ENCODE measurements around the gene GABRR3. TPM values are rescaled to one million over a fixed set of nuclear protein-coding genes. Genes with fewer than 3 reads are reported as not detected.

GABRR3 gene
- total RNA-seq, 2 experiments from 2014 or later: not detected

GRCh38 chr3:97968376-97968775, 66.7 kb downstream of the GABRR3 start:
- H2AFZ ChIP-seq (ENCODE audit: low read length): no peak overlapping the region
- H3K4me2 ChIP-seq (ENCODE audit: low read length): no peak overlapping the region
- no peak overlapping the region for H3K4me3 ChIP-seq (ENCODE audit: low read depth, low read length, poor library complexity, severe bottlenecking)
- intact Hi-C loops (cut with micrococcal nuclease; ENCODE audit: unreplicated experiment): no loop called here
- peaks cover 35% of the 10 kb centered on the region; the same call in 1 of the 2 replicates for H3K79me2 ChIP-seq (ENCODE audit: insufficient read depth, low read depth, low read length)
- H3K4me1 ChIP-seq (ENCODE audit: insufficient read depth, low read length, poor library complexity, severe bottlenecking): peaks cover 27% of the 10 kb centered on the region
- H3K9me2 ChIP-seq (ENCODE audit: insufficient read depth, low read length): no peaks in the 10 kb centered on the region
- no peak for TF ChIP-seq EZH2phosphoT487 (IDR thresholded peaks at IDR 0.05; ENCODE audit: borderline replicate concordance, low read depth, low read length)
- TF ChIP-seq, protein P1, sequence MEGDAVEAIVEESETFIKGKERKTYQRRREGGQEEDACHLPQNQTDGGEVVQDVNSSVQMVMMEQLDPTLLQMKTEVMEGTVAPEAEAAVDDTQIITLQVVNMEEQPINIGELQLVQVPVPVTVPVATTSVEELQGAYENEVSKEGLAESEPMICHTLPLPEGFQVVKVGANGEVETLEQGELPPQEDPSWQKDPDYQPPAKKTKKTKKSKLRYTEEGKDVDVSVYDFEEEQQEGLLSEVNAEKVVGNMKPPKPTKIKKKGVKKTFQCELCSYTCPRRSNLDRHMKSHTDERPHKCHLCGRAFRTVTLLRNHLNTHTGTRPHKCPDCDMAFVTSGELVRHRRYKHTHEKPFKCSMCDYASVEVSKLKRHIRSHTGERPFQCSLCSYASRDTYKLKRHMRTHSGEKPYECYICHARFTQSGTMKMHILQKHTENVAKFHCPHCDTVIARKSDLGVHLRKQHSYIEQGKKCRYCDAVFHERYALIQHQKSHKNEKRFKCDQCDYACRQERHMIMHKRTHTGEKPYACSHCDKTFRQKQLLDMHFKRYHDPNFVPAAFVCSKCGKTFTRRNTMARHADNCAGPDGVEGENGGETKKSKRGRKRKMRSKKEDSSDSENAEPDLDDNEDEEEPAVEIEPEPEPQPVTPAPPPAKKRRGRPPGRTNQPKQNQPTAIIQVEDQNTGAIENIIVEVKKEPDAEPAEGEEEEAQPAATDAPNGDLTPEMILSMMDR (conservative IDR thresholded peaks at IDR 0.05; ENCODE audit: low read length): no peak
- no peaks in the 10 kb centered on the region for H4K20me1 ChIP-seq (ENCODE audit: insufficient read depth, low read length)
- no peak overlapping the region for H3K27ac ChIP-seq (ENCODE audit: low read depth, low read length, poor library complexity, severe bottlenecking)
- DNase-seq (ENCODE audit: low spot score): no peak
- no peaks in the 10 kb centered on the region for H3K9me3 ChIP-seq (ENCODE audit: low read length)
- ChIA-PET CTCF (ENCODE audit: unreplicated experiment) (interaction anchor here (0.9 kb wide), 1 partner anchor 44 kb away, joined by 3 read pairs; no protein-coding TSS in a partner anchor), POLR2A (interaction anchor here (1.0 to 2.1 kb wide), 5 partner anchors 25 to 204 kb away, joined by 3 to 8 read pairs (median 4); partner anchors contain the start of gene ARL6)
- H3K36me3 ChIP-seq (ENCODE audit: insufficient read depth, low read length): peaks cover 31% of the 10 kb centered on the region
- no TSS peak for BruUV-seq (replicated peaks)

DNA sequence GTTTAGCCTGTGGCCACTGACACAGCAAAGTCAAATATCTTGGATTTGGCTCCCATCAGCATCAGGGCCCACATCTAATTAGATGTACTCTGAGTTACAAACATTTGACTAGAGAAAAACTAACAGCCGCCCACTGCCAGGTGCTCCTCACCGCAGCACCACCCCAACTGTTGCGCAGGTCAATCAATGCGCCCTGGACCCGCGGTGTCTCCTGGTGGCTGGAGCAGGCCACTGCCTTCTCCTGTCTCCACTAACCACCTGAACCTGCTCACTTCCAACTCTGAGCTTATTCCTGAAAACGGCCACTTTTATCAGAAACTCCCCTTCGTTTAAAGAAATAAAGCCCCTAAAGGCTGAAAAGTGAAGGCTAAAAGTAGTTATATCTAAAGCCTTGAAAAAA, 67.1 kb downstream of the GABRR3 start:
- H3K36me3 ChIP-seq (ENCODE audit: insufficient read depth, low read length): peaks cover 35% of the 10 kb centered on the region
- peaks cover 38% of the 10 kb centered on the region; the same call in 1 of the 2 replicates for H3K79me2 ChIP-seq (ENCODE audit: insufficient read depth, low read depth, low read length)
- H4K20me1 ChIP-seq (ENCODE audit: insufficient read depth, low read length): no peaks in the 10 kb centered on the region
- no peak overlapping the region for H3K27ac ChIP-seq (ENCODE audit: low read depth, low read length, poor library complexity, severe bottlenecking)
- H3K4me2 ChIP-seq (ENCODE audit: low read length): no peak overlapping the region
- intact Hi-C loops (cut with micrococcal nuclease; ENCODE audit: unreplicated experiment): no loop called here
- no peak overlapping the region for H3K4me3 ChIP-seq (ENCODE audit: low read depth, low read length, poor library complexity, severe bottlenecking)
- POLR2A ChIA-PET: interaction anchor here (1.2 to 2.1 kb wide), 2 partner anchors 41 to 204 kb away, joined by 3 to 5 read pairs; partner anchors contain the start of gene ARL6
- TF ChIP-seq, protein P1 (conservative IDR thresholded peaks at IDR 0.05; ENCODE audit: low read length): no peak
- no peak for TF ChIP-seq EZH2phosphoT487 (IDR thresholded peaks at IDR 0.05; ENCODE audit: borderline replicate concordance, low read depth, low read length)
- no peaks in the 10 kb centered on the region for H3K9me2 ChIP-seq (ENCODE audit: insufficient read depth, low read length)
- no peak overlapping the region for H2AFZ ChIP-seq (ENCODE audit: low read length)
- no peak for DNase-seq (ENCODE audit: low spot score)
- H3K9me3 ChIP-seq (ENCODE audit: low read length): no peaks in the 10 kb centered on the region
- CTCF ChIA-PET (ENCODE audit: unreplicated experiment): interaction anchor here (0.9 kb wide), 1 partner anchor 45 kb away, joined by 3 read pairs; no protein-coding TSS in a partner anchor
- no TSS peak for BruUV-seq (replicated peaks)
- peaks cover 26% of the 10 kb centered on the region for H3K4me1 ChIP-seq (ENCODE audit: insufficient read depth, low read length, poor library complexity, severe bottlenecking)

- Histone ChIP-seq H3K9me3 (ENCODE audit: low read length) (no peaks in the 10 kb centered on the region), H3K27ac (ENCODE audit: low read depth, low read length, poor library complexity, severe bottlenecking) (no peak overlapping the region), H3K9me2 (ENCODE audit: insufficient read depth, low read length) (no peaks in the 10 kb centered on the region), H3K4me2 (ENCODE audit: low read length) (no peak overlapping the region), H3K79me2 (ENCODE audit: insufficient read depth, low read depth, low read length) (peaks cover 10% of the 10 kb centered on the region; the same call in 1 of the 2 replicates), H2AFZ (ENCODE audit: low read length) (no peak overlapping the region), H3K4me3 (ENCODE audit: low read depth, low read length, poor library complexity, severe bottlenecking) (no peak overlapping the region), H3K4me1 (ENCODE audit: insufficient read depth, low read length, poor library complexity, severe bottlenecking) (no peaks in the 10 kb centered on the region), H4K20me1 (ENCODE audit: insufficient read depth, low read length) (no peaks in the 10 kb centered on the region), H3K36me3 (ENCODE audit: insufficient read depth, low read length) (peaks cover 84% of the 10 kb centered on the region)
- POLR2A ChIA-PET: no interaction called here
- no TSS peak for BruUV-seq (replicated peaks)
- TF ChIP-seq EZH2phosphoT487 (IDR thresholded peaks at IDR 0.05; ENCODE audit: borderline replicate concordance, low read depth, low read length): no peak
- TF ChIP-seq, protein P1 (conservative IDR thresholded peaks at IDR 0.05; ENCODE audit: low read length): no peak
- intact Hi-C loops (cut with micrococcal nuclease; ENCODE audit: unreplicated experiment): no loop called here
- DNase-seq (ENCODE audit: low spot score): no peak
- CTCF ChIA-PET (ENCODE audit: unreplicated experiment): no interaction called here
These were observed 73.9 kb downstream of the GABRR3 start for GRCh38 chr3:97960993-97961766.
